Measurements from ENCODE around the gene HNRNPUL1.
"Not testable (repeated sequence)": the region's sequence is repeated elsewhere in the genome, so short reads cannot be mapped to it uniquely, and the experiment has no call there.

Gene HNRNPUL1

GRCh38 chr19:41335467-41335866, 71.3 kb downstream of the HNRNPUL1 start:
- Histone ChIP-seq H3K27ac (ENCODE audit: insufficient read depth, low read depth, low read length, poor library complexity, severe bottlenecking) (no peak overlapping the region), H3K9me3 (ENCODE audit: control insufficient read depth, low read length) (no peaks in the 10 kb centered on the region), H3K27me3 (ENCODE audit: control insufficient read depth, insufficient read depth, low read length, poor library complexity, severe bottlenecking) (no peaks in the 10 kb centered on the region), H3K4me1 (ENCODE audit: control insufficient read depth, insufficient read depth, low read length) (no peaks in the 10 kb centered on the region), H3K4me3 (ENCODE audit: insufficient read depth, low read depth, low read length) (no peak overlapping the region), H3K36me3 (ENCODE audit: control insufficient read depth, insufficient read depth, low read length) (no peaks in the 10 kb centered on the region)
- WGBS, 2 experiments: 92 to 93% methylated on average over 10 of the region's 10 CpGs

GRCh38 chr19:41339936-41340335, 75.8 kb downstream of the HNRNPUL1 start:
- 84 to 87% methylated on average over 5 of the region's 5 CpGs for WGBS, 2 experiments
- no peak overlapping the region for H3K27ac ChIP-seq (ENCODE audit: insufficient read depth, low read depth, low read length, poor library complexity, severe bottlenecking)
- no peaks in the 10 kb centered on the region for H3K9me3 ChIP-seq (ENCODE audit: control insufficient read depth, low read length)
- no peaks in the 10 kb centered on the region for H3K27me3 ChIP-seq (ENCODE audit: control insufficient read depth, insufficient read depth, low read length, poor library complexity, severe bottlenecking)
- no peaks in the 10 kb centered on the region for H3K4me1 ChIP-seq (ENCODE audit: control insufficient read depth, insufficient read depth, low read length)
- H3K4me3 ChIP-seq (ENCODE audit: insufficient read depth, low read depth, low read length): no peak overlapping the region
- no peaks in the 10 kb centered on the region for H3K36me3 ChIP-seq (ENCODE audit: control insufficient read depth, insufficient read depth, low read length)

GRCh38 chr19:41341669-41342490, 77.7 kb downstream of the HNRNPUL1 start:
- no peak overlapping the region for H3K27ac ChIP-seq (ENCODE audit: insufficient read depth, low read depth, low read length, poor library complexity, severe bottlenecking)
- H3K4me1 ChIP-seq (ENCODE audit: control insufficient read depth, insufficient read depth, low read length): no peaks in the 10 kb centered on the region
- no peak overlapping the region for H3K4me3 ChIP-seq (ENCODE audit: insufficient read depth, low read depth, low read length)
- no peaks in the 10 kb centered on the region for H3K27me3 ChIP-seq (ENCODE audit: control insufficient read depth, insufficient read depth, low read length, poor library complexity, severe bottlenecking)
- H3K36me3 ChIP-seq (ENCODE audit: control insufficient read depth, insufficient read depth, low read length): no peaks in the 10 kb centered on the region
- 94 to 95% methylated on average over 20 of the region's 20 CpGs for WGBS, 2 experiments
- H3K9me3 ChIP-seq (ENCODE audit: control insufficient read depth, low read length): no peaks in the 10 kb centered on the region

GRCh38 chr19:41344162-41344561, 80.0 kb downstream of the HNRNPUL1 start:
- Histone ChIP-seq H3K36me3 (ENCODE audit: control insufficient read depth, insufficient read depth, low read length) (no peaks in the 10 kb centered on the region), H3K27me3 (ENCODE audit: control insufficient read depth, insufficient read depth, low read length, poor library complexity, severe bottlenecking) (peaks cover under 1% of the 10 kb centered on the region), H3K4me1 (ENCODE audit: control insufficient read depth, insufficient read depth, low read length) (no peaks in the 10 kb centered on the region), H3K27ac (ENCODE audit: insufficient read depth, low read depth, low read length, poor library complexity, severe bottlenecking) (no peak overlapping the region), H3K9me3 (ENCODE audit: control insufficient read depth, low read length) (no peaks in the 10 kb centered on the region), H3K4me3 (ENCODE audit: insufficient read depth, low read depth, low read length) (no peak overlapping the region)
- WGBS, 2 experiments: 79 to 92% methylated on average over 2 of the region's 2 CpGs

GRCh38 chr19:41346916-41347315, 82.7 kb downstream of the HNRNPUL1 start:
- not testable (repeated sequence) for H3K27ac ChIP-seq (ENCODE audit: insufficient read depth, low read depth, low read length, poor library complexity, severe bottlenecking); H3K36me3 ChIP-seq (ENCODE audit: control insufficient read depth, insufficient read depth, low read length); H3K4me3 ChIP-seq (ENCODE audit: insufficient read depth, low read depth, low read length); H3K9me3 ChIP-seq (ENCODE audit: control insufficient read depth, low read length); H3K4me1 ChIP-seq (ENCODE audit: control insufficient read depth, insufficient read depth, low read length)
- peaks cover 28% of the 10 kb centered on the region for H3K27me3 ChIP-seq (ENCODE audit: control insufficient read depth, insufficient read depth, low read length, poor library complexity, severe bottlenecking)
- 89 to 92% methylated on average over 9 of the region's 9 CpGs for WGBS, 2 experiments

GRCh38 chr19:41350735-41351338, 86.7 kb downstream of the HNRNPUL1 start:
- Histone ChIP-seq H3K4me1 (ENCODE audit: control insufficient read depth, insufficient read depth, low read length) (peaks cover 19% of the 10 kb centered on the region), H3K9me3 (ENCODE audit: control insufficient read depth, low read length) (no peaks in the 10 kb centered on the region), H3K27me3 (ENCODE audit: control insufficient read depth, insufficient read depth, low read length, poor library complexity, severe bottlenecking) (peaks cover 53% of the 10 kb centered on the region), H3K27ac (ENCODE audit: insufficient read depth, low read depth, low read length, poor library complexity, severe bottlenecking) (no peak overlapping the region), H3K36me3 (ENCODE audit: control insufficient read depth, insufficient read depth, low read length) (no peaks in the 10 kb centered on the region), H3K4me3 (ENCODE audit: insufficient read depth, low read depth, low read length) (peak overlapping the region; percentile 55)
- 8 to 10% methylated on average over 20 to 22 of the region's 22 CpGs for WGBS, 2 experiments

GRCh38 chr19:41351339-41352245, 87.4 kb downstream of the HNRNPUL1 start:
- H3K9me3 ChIP-seq (ENCODE audit: control insufficient read depth, low read length): no peaks in the 10 kb centered on the region
- H3K27ac ChIP-seq (ENCODE audit: insufficient read depth, low read depth, low read length, poor library complexity, severe bottlenecking): no peak overlapping the region
- H3K27me3 ChIP-seq (ENCODE audit: control insufficient read depth, insufficient read depth, low read length, poor library complexity, severe bottlenecking): peaks cover 53% of the 10 kb centered on the region
- peaks cover 19% of the 10 kb centered on the region for H3K4me1 ChIP-seq (ENCODE audit: control insufficient read depth, insufficient read depth, low read length)
- 1% methylated on average over 58 of the region's 58 CpGs for WGBS, 2 experiments
- H3K4me3 ChIP-seq (ENCODE audit: insufficient read depth, low read depth, low read length): peak overlapping the region; percentile 55
- H3K36me3 ChIP-seq (ENCODE audit: control insufficient read depth, insufficient read depth, low read length): no peaks in the 10 kb centered on the region

GRCh38 chr19:41352279-41352608, 88.1 kb downstream of the HNRNPUL1 start:
- H3K36me3 ChIP-seq (ENCODE audit: control insufficient read depth, insufficient read depth, low read length): no peaks in the 10 kb centered on the region
- H3K4me1 ChIP-seq (ENCODE audit: control insufficient read depth, insufficient read depth, low read length): peaks cover 19% of the 10 kb centered on the region
- H3K27ac ChIP-seq (ENCODE audit: insufficient read depth, low read depth, low read length, poor library complexity, severe bottlenecking): no peak overlapping the region
- H3K9me3 ChIP-seq (ENCODE audit: control insufficient read depth, low read length): no peaks in the 10 kb centered on the region
- 0 to 1% methylated on average over 12 of the region's 12 CpGs for WGBS, 2 experiments
- peak overlapping the region; percentile 55 for H3K4me3 ChIP-seq (ENCODE audit: insufficient read depth, low read depth, low read length)
- peaks cover 53% of the 10 kb centered on the region for H3K27me3 ChIP-seq (ENCODE audit: control insufficient read depth, insufficient read depth, low read length, poor library complexity, severe bottlenecking)

GRCh38 chr19:41352609-41353465, 88.7 kb downstream of the HNRNPUL1 start:
- Histone ChIP-seq H3K4me3 (ENCODE audit: insufficient read depth, low read depth, low read length) (peak overlapping the region; percentile 55), H3K27ac (ENCODE audit: insufficient read depth, low read depth, low read length, poor library complexity, severe bottlenecking) (no peak overlapping the region), H3K27me3 (ENCODE audit: control insufficient read depth, insufficient read depth, low read length, poor library complexity, severe bottlenecking) (peaks cover 53% of the 10 kb centered on the region), H3K9me3 (ENCODE audit: control insufficient read depth, low read length) (no peaks in the 10 kb centered on the region), H3K4me1 (ENCODE audit: control insufficient read depth, insufficient read depth, low read length) (peaks cover 19% of the 10 kb centered on the region), H3K36me3 (ENCODE audit: control insufficient read depth, insufficient read depth, low read length) (no peaks in the 10 kb centered on the region)
- WGBS, 2 experiments: 1% methylated on average over 71 of the region's 71 CpGs

Measured in ectodermal cell (in vitro differentiated cells).